AG10803 (cell line): ENCODE data around the gene MILR1.
A peak's percentile ranks its signal among the peaks of the same experiment; 100 is the strongest.
"Not testable (repeated sequence)": the region's sequence is repeated elsewhere in the genome, so short reads cannot be mapped to it uniquely, and the experiment has no call there.

Experiments
- DNase-seq: peaks from one replicate; pipeline ENCODE4 v3.0.0; 2010; ENCODE audit warnings: low read depth
- H3K4me3 ChIP-seq: 2 replicates; pipeline ENCODE4 v1.5.1; 2011; ENCODE audit warnings: mild to moderate bottlenecking, low read length, control low read depth
- CTCF ChIP-seq: conservative IDR thresholded peaks from 2 replicates; pipeline ENCODE4 v1.5.1; 2011; ENCODE audit warnings: mild to moderate bottlenecking, low read length, control low read depth, inconsistent platforms

The MILR1 gene

GRCh38 chr17:64494121-64494520 is 45.2 kb downstream of the MILR1 start:
- H3K4me3 ChIP-seq = no peak overlapping the region
- DNase-seq = no peak
- no peak for TF ChIP-seq CTCF

DNA sequence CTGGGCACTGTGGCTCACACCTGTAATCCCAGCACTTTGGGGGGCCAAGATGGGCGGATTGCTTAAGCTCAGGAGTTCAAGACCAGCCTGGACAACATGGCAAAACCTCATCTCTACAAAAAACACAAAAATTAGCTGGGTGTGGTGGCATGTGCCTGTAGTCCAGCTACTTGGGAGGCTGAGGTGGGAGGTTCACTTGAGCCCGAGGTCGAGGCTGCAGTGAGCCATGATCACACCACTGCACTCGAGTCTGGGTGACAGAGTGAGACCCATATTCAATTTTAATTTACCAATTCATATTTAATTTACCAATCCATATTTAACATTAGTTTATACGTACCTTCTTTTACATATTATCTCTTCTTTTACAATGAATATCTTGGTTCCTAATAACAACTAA is 46.4 kb downstream of the MILR1 start:
- H3K4me3 ChIP-seq, DNase-seq: not testable (repeated sequence)

DNA sequence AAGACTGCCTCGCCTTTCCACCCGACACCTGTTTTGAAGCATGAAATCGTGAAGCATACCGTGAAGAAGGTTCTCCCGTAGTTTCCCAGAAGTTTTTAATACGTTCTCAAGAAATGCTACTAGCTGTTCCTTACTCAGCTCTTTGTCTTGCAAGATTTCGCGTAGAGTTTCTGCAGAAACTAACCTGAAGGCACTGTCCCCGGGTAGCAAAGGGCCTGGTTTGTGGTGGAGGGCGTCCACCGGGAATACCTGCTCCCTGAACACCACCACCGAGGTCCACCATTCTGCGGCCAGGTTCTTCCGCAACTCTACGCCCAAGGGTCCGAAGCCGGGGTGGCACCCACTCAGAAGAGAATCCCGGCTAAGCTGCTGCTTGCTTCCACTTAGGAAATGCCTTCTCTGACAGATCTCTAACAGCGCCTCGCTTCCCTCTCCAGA is 47.5 kb downstream of the MILR1 start:
- no peak for TF ChIP-seq CTCF
- DNase-seq = no peak
- H3K4me3 ChIP-seq = peak overlapping the region; percentile 82

GRCh38 chr17:64496786-64497564 is 48.1 kb downstream of the MILR1 start, which contains the start of gene POLG2:
Gene POLG2, minus strand, starts transcription at chr17:64497054. Its CDS starts 86 bp downstream, at chr17:64496968.
- peak; percentile 59 for TF ChIP-seq CTCF
- peak within 1 kb of the TSS; percentile 82 for H3K4me3 ChIP-seq
- peak; percentile 92 for DNase-seq

- no peak for TF ChIP-seq CTCF
- no peak for DNase-seq
Measured at GRCh38 chr17:64497565-64498035, 48.7 kb downstream of the MILR1 start.

GRCh38 chr17:64498308-64499203 is 49.6 kb downstream of the MILR1 start:
- TF ChIP-seq CTCF = no peak
- DNase-seq = no peak
- no peak overlapping the region for H3K4me3 ChIP-seq

More at GRCh38 chr17:64497565-64498035, 48.7 kb downstream of the MILR1 start:
- peak overlapping the region; percentile 82 for H3K4me3 ChIP-seq

DNA sequence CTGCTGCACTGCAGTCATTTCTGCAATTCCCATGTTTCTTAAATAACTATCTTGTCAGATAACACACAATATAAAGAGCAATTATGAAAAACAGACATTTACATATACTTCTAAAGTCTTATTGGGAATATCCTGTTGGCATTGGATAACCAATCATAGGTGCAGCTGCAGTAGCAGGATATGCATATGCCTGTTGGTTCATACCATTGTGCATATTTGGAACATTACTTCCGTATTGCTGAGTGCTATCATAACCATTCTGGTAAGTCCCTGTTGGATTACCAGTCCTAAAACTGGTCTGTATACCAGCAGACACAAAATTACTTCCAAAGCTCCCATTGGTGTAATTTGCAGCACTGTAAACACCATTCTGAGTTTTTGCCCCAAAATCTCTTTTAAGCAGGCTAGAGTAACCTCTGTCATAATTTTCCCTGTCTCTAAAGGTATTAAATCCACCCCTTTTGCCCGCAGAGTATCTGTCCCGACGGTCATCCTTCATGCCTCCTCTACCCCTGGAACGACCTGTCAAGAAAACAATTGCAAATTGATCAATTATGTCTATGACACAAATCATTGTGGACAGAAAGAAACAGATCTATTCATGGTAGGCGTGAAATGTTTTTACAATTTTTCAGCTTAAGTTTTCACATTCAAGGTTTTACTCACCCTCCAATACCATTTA is 51.0 kb downstream of the MILR1 start:
- no peak for TF ChIP-seq CTCF
- H3K4me3 ChIP-seq = no peak overlapping the region
- DNase-seq = peak; percentile 50
